Stomach smooth muscle (tissue), 2 donors: ENCODE results near the gene PVRIG.
"Not testable (repeated sequence)": the region's sequence is repeated elsewhere in the genome, so short reads cannot be mapped to it uniquely, and the experiment has no call there.

ENCODE experiments used
- H3K27ac ChIP-seq: one replicate; pipeline ENCODE4 v1.7.0; 2013; ENCODE audit warnings: mild to moderate bottlenecking, low read length, inconsistent platforms
- H3K27me3 ChIP-seq, 2 donors: one replicate each; pipeline ENCODE4 v1.7.0; 2013; ENCODE audit warnings: low read length in 2 of 2; ENCODE audit not compliant: insufficient read depth in 2 of 2, control insufficient read depth in 1 of 2
- H3K36me3 ChIP-seq, 2 donors: one replicate each; pipeline ENCODE4 v1.7.0; 2013; ENCODE audit warnings: low read length in 2 of 2; ENCODE audit not compliant: control insufficient read depth in 2 of 2, insufficient read depth in 2 of 2
- H3K4me1 ChIP-seq: one replicate; pipeline ENCODE4 v1.7.0; 2013; ENCODE audit warnings: low read length; ENCODE audit not compliant: control insufficient read depth, insufficient read depth
- H3K4me3 ChIP-seq, 2 donors: one replicate each; pipeline ENCODE4 v1.7.0; 2013; ENCODE audit warnings: low read length in 2 of 2
- H3K9ac ChIP-seq, 2 donors: one replicate each; pipeline ENCODE4 v1.7.0; 2013; ENCODE audit warnings: low read length in 2 of 2, mild to moderate bottlenecking in 1 of 2
- H3K9me3 ChIP-seq, 2 donors: one replicate each; pipeline ENCODE4 v1.7.0; 2013; ENCODE audit warnings: low read length in 2 of 2; ENCODE audit not compliant: control insufficient read depth in 2 of 2
- donor health status: healthy.
- donor health status: Pancreatic carcinoma.

The PVRIG gene

DNA sequence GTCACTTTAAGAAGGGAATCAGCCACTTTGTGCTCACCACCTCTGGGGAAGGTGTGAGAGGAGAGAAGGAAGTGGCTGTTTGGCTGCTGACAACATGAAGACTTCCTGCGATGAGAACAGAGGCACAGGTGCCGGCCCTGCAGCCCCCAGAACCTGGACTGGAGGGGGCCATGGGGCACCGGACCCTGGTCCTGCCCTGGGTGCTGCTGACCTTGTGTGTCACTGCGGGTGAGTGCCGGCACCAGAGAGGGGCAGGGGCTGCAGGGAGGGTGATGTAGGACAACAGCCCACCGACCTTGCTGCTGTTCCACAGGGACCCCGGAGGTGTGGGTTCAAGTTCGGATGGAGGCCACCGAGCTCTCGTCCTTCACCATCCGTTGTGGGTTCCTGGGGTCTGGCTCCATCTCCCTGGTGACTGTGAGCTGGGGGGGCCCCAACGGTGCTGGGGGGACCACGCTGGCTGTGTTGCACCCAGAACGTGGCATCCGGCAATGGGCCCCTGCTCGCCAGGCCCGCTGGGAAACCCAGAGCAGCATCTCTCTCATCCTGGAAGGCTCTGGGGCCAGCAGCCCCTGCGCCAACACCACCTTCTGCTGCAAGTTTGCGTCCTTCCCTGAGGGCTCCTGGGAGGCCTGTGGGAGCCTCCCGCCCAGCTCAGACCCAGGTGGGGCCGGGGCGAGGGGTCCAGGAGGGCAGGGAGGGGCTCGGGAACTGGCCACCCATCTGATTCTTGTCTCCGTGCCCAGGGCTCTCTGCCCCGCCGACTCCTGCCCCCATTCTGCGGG lies at the start of gene PVRIG:
PVRIG (plus strand) TSS at position 149 of the 785 bp plus-strand sequence; CDS start at position 171, 22 bp downstream.
- not testable (repeated sequence) for H3K4me3 ChIP-seq, H3K27ac ChIP-seq, H3K36me3 ChIP-seq, H3K27me3 ChIP-seq, H3K9ac ChIP-seq, H3K9me3 ChIP-seq, H3K4me1 ChIP-seq

DNA sequence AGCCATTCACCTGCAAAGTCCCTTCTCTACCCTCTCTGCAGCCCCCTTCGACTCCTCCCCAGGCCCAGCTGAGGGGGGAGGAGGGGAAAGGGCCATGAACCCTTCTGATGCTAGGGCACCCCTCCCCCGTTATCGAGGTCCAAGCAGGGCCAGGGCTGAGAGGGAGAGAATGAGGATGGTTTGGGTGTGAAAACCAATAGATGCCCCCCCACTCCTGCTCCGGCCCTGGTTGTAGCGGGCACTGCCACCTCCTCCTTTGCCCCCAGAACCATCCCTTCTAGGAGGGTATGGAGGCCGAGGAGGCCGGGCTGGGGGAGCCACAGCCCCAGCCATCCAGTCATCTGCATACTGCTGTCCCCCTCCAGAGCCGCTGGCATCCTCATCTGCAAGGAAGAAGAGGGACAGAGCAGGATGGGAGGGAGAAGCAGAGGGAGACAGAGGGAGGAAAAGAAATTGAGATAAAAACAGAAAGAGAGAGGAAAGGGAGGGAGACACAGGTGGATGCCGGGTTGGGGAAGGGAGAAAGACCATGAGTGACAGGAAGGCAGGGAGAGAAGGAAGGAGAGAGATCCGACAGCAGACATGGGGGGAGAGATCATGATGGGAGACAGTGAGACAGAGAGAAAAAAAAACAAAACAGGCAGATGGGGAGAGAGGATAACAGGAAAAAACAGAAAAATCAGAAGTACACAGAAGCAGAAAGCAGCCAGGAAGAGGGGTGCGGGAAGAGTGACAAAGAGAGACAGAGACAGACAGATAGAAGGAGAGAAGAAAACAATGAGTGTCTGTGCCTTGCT lies 49.5 kb upstream of the PVRIG start:
- peaks cover 21% of the 10 kb centered on the region for H3K4me1 ChIP-seq
- peaks cover 12 to 16% of the 10 kb centered on the region in 2 donors for H3K27me3 ChIP-seq
- no peak overlapping the region for H3K4me3 ChIP-seq
- H3K9me3 ChIP-seq = no peaks in the 10 kb centered on the region
- H3K9ac ChIP-seq = no peak overlapping the region
- H3K36me3 ChIP-seq = no peaks in the 10 kb centered on the region
- no peak overlapping the region for H3K27ac ChIP-seq

DNA sequence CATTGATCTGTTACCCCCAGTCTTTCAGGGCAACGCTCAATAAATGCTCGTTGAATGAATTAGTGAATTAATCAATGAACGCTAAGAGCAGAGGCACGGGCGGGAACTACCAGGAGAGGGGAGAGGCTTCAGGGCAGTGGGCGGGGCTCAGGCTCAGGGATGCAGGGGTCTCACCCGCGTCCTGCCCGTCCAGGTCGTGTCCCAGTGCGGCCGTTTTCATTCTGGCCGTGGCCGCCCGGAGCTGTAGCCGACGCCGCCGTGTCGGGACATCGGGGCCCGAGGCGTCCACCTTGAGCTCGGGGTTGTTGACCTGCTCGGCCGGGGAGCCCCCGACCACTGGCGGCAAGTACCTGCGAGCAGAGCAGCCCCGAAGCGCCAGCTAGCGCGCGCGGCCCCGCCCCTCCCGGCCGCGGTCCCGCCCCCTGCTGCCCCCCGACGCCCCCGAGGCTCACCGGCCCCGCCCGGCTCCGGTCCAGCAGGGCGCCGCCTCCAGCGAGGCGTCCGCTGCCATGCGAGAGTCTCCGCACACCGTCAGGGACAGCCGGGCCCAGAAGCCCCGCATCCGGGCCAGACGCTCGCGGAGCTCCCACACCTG lies 48.6 kb upstream of the PVRIG start:
- no peak overlapping the region for H3K27ac ChIP-seq
- peaks cover 21% of the 10 kb centered on the region for H3K4me1 ChIP-seq
- H3K9me3 ChIP-seq = no peaks in the 10 kb centered on the region
- no peaks in the 10 kb centered on the region for H3K36me3 ChIP-seq
- peak overlapping the region in 1 of 2 donors; percentile 40 for H3K4me3 ChIP-seq
- peaks cover 12 to 16% of the 10 kb centered on the region in 2 donors for H3K27me3 ChIP-seq
- no peak overlapping the region for H3K9ac ChIP-seq

DNA sequence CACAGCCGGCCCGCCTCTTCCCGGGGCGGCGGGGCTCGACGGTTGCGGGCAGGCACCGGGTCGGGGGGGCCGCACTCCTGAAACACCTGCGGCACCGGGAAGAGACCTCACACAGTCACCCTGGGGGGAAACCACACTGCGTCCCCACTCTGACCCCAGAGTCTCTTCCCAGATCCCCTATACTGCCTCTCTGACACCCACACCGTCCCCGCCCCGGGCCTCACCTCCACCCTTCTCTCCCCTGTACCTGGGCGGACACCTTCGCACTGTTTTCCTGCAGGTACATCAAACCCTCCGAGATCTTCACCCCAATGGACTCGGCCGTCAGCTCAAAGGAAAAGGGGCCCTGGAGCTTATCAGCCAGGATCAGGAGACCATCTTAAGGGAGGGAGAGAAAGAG lies 47.9 kb upstream of the PVRIG start:
- no peaks in the 10 kb centered on the region for H3K36me3 ChIP-seq
- no peak overlapping the region for H3K4me3 ChIP-seq
- no peaks in the 10 kb centered on the region for H3K9me3 ChIP-seq
- H3K9ac ChIP-seq = no peak overlapping the region
- peaks cover 9 to 16% of the 10 kb centered on the region in 2 donors for H3K27me3 ChIP-seq
- no peak overlapping the region for H3K27ac ChIP-seq
- H3K4me1 ChIP-seq = peaks cover 26% of the 10 kb centered on the region

- peaks cover 6 to 16% of the 10 kb centered on the region in 2 donors for H3K27me3 ChIP-seq
- H3K4me1 ChIP-seq = peaks cover 17% of the 10 kb centered on the region
These were observed 45.8 kb upstream of the PVRIG start for GRCh38 chr7:100173806-100174495.

GRCh38 chr7:100174582-100174981 lies 45.2 kb upstream of the PVRIG start:
- Histone ChIP-seq H3K27me3 (peaks cover 6 to 16% of the 10 kb centered on the region in 2 donors), H3K9me3 (no peaks in the 10 kb centered on the region)

More at GRCh38 chr7:100173806-100174495, 45.8 kb upstream of the PVRIG start:
- H3K4me3 ChIP-seq = no peak overlapping the region
- H3K36me3 ChIP-seq = no peaks in the 10 kb centered on the region
- no peak overlapping the region for H3K27ac ChIP-seq
- H3K9me3 ChIP-seq = no peaks in the 10 kb centered on the region
- no peak overlapping the region for H3K9ac ChIP-seq

GRCh38 chr7:100175296-100175935 lies 44.3 kb upstream of the PVRIG start:
- H3K4me1 ChIP-seq = peaks cover 17% of the 10 kb centered on the region

More at GRCh38 chr7:100174582-100174981, 45.2 kb upstream of the PVRIG start:
- Histone ChIP-seq H3K9ac (no peak overlapping the region), H3K4me3 (no peak overlapping the region), H3K36me3 (no peaks in the 10 kb centered on the region), H3K27ac (no peak overlapping the region), H3K4me1 (peaks cover 17% of the 10 kb centered on the region)

DNA sequence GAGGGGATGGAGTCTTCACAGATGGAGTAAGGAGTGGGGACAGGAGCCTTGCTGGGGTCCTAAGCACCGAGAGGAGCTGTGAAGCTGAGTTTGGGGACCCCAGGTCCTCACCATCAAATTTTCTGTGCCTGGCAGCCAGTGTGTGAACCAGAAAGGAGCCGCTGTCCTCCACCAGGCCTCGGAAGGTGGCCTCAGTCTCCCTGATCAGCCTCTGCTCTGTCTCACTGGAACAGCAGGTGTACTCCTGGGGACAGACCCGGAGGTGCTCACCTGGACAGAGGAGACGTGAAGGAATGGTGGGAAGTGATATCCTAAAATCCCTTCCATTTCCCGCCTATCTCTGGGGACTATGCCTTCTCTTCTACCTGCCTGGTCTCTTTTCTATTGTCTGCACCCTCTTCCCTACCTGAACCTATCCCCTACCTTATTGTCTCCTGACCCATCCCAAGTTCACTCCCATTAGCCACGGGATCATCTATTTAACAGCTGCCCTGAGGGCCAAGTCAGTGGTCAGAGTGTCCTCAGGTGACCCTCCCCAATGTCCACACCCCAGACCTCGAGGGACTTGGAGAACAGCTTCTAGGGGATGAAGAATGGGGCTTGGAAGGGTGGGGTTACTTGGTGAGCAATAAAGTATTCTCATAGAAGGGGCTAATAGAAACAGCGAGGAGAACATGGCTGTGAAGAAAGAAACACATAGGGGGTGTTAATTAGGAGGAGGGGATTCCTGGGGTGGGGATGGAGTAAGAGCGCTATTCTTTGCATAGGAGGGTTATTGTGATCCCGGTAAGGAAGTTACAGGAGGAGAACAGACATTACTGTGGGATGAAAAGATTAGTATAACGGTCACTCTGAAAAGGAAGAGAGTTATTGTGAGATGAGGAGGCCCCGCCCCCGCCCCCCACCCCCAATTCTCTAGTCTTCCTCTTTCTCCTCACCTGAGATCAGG lies 43.4 kb upstream of the PVRIG start:
- Histone ChIP-seq H3K4me3 (peak overlapping the region; percentile 63 to 73), H3K27ac (no peak overlapping the region), H3K4me1 (peaks cover 12% of the 10 kb centered on the region), H3K27me3 (peaks cover 2 to 8% of the 10 kb centered on the region in 2 donors), H3K36me3 (no peaks in the 10 kb centered on the region), H3K9ac (peak overlapping the region in 1 of 2 donors; percentile 33), H3K9me3 (no peaks in the 10 kb centered on the region)

More at GRCh38 chr7:100175296-100175935, 44.3 kb upstream of the PVRIG start:
- Histone ChIP-seq H3K9ac (no peak overlapping the region), H3K4me3 (no peak overlapping the region), H3K9me3 (no peaks in the 10 kb centered on the region), H3K27ac (no peak overlapping the region), H3K36me3 (no peaks in the 10 kb centered on the region), H3K27me3 (peaks cover 4 to 16% of the 10 kb centered on the region in 2 donors)
